ENCODE measurements around the gene PPM1E.

DNA sequence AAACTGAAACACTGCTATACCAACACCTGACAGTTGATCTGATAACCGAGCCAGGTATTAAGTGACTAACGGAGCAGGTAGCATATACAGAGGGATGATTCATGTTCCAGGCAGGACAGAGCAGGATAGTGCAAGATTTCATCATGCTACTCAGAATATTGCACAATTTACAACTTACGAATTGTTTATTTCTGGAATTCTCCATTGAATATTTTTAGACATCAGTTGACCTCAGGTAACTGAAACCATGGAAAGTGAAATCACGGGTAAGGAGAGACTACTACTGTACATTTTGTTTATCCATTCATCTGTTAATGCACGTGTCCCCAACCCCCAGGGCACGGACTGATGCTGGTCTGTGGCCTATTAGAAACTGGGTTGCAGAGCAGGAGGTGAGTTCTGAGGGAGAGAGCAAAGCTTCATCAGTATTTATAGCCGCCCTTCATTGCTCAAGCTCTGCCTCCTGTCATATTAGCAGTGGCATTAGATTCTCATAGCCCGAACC is 14.5 kb upstream of the PPM1E start:
- TF ChIP-seq, protein P1, sequence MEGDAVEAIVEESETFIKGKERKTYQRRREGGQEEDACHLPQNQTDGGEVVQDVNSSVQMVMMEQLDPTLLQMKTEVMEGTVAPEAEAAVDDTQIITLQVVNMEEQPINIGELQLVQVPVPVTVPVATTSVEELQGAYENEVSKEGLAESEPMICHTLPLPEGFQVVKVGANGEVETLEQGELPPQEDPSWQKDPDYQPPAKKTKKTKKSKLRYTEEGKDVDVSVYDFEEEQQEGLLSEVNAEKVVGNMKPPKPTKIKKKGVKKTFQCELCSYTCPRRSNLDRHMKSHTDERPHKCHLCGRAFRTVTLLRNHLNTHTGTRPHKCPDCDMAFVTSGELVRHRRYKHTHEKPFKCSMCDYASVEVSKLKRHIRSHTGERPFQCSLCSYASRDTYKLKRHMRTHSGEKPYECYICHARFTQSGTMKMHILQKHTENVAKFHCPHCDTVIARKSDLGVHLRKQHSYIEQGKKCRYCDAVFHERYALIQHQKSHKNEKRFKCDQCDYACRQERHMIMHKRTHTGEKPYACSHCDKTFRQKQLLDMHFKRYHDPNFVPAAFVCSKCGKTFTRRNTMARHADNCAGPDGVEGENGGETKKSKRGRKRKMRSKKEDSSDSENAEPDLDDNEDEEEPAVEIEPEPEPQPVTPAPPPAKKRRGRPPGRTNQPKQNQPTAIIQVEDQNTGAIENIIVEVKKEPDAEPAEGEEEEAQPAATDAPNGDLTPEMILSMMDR (IDR thresholded peaks at IDR 0.05; ENCODE audit: insufficient read depth, low read length, poor library complexity, severe bottlenecking), result no peak
- TF ChIP-seq EZH2phosphoT487 (conservative IDR thresholded peaks at IDR 0.05; ENCODE audit: low read length), result no peak
